ENCODE measurements around the gene RPGRIP1L. TPM values are rescaled to one million over a fixed set of nuclear protein-coding genes. Genes with fewer than 3 reads are reported as not detected.
A peak's percentile ranks its signal among the peaks of the same experiment; 100 is the strongest.
"Not testable (repeated sequence)": the region's sequence is repeated elsewhere in the genome, so short reads cannot be mapped to it uniquely, and the experiment has no call there.

Gene RPGRIP1L
- total RNA-seq, 5 donors from 2014 or later (not counting 1 experiment from before 2014, with no cell fraction given) = 3.7 to 5.6 (median 3.8) TPM

- no peaks in the 10 kb centered on the region for H3K27me3 Mint-ChIP-seq
- H3K27ac Mint-ChIP-seq = no peak overlapping the region
- Histone ChIP-seq H3K27ac (ENCODE audit: low read length) (no peak overlapping the region), H3K27me3 (replicated peaks in 1 of 2; ENCODE audit: control insufficient read depth in 2 of 2, extremely low read depth in 1 of 2, insufficient read depth in 2 of 2, low read length in 1 of 2) (no peaks in the 10 kb centered on the region), H3K4me1 (ENCODE audit: control insufficient read depth in 1 of 2, extremely low read depth in 1 of 2, insufficient read depth in 2 of 2, low read length in 2 of 2) (no peaks in the 10 kb centered on the region), H3K9me3 (no peaks in the 10 kb centered on the region), H3K36me3 (ENCODE audit: control insufficient read depth in 2 of 2, extremely low read depth in 1 of 2, insufficient read depth in 1 of 2, low read length in 1 of 2) (no peaks in the 10 kb centered on the region), H3K4me3 (ENCODE audit: control insufficient read depth in 1 of 2, extremely low read depth in 1 of 2, low read length in 1 of 2) (no peak overlapping the region)
- no peak for DNase-seq
- H3K9me3 Mint-ChIP-seq = peaks cover 0 to 8% (median 4%) of the 10 kb centered on the region in 3 donors
- H3K4me3 Mint-ChIP-seq = no peak overlapping the region
- WGBS (ENCODE audit: insufficient coverage) = 100% methylated on average over 1 of the region's 3 CpGs
- ChIA-PET POLR2A (no interaction called here), CTCF (no interaction called here)
- H3K4me1 Mint-ChIP-seq = no peaks in the 10 kb centered on the region
- peaks cover 35% of the 10 kb centered on the region for H3K36me3 Mint-ChIP-seq
- no peak for ATAC-seq (replicated peaks in 1 of 4)
These were observed 16.9 kb downstream of the RPGRIP1L start for GRCh38 chr16:53686710-53687109.

- ATAC-seq (replicated peaks in 1 of 4); POLR2A ChIA-PET; H3K9me3 ChIP-seq; H3K36me3 ChIP-seq (ENCODE audit: control insufficient read depth in 2 of 2, extremely low read depth in 1 of 2, insufficient read depth in 1 of 2, low read length in 1 of 2); H3K4me3 ChIP-seq (ENCODE audit: control insufficient read depth in 1 of 2, extremely low read depth in 1 of 2, low read length in 1 of 2); H3K27me3 Mint-ChIP-seq; H3K27ac Mint-ChIP-seq; H3K4me1 Mint-ChIP-seq; H3K4me1 ChIP-seq (ENCODE audit: control insufficient read depth in 1 of 2, extremely low read depth in 1 of 2, insufficient read depth in 2 of 2, low read length in 2 of 2); H3K9me3 Mint-ChIP-seq; DNase-seq; H3K27me3 ChIP-seq (replicated peaks in 1 of 2; ENCODE audit: control insufficient read depth in 2 of 2, extremely low read depth in 1 of 2, insufficient read depth in 2 of 2, low read length in 1 of 2); CTCF ChIA-PET; H3K27ac ChIP-seq (ENCODE audit: low read length): not testable (repeated sequence)
- no CpG with 5 or more reads among the region's 3 CpGs for WGBS (ENCODE audit: insufficient coverage)
- Mint-ChIP-seq H3K36me3 (peaks cover 40% of the 10 kb centered on the region), H3K4me3 (peak overlapping the region in 1 of 3 donors; percentile 31)
These were observed 18.3 kb downstream of the RPGRIP1L start for GRCh38 chr16:53685334-53685733.

- CTCF ChIA-PET = no interaction called here
- H3K4me1 Mint-ChIP-seq = no peaks in the 10 kb centered on the region
- Histone ChIP-seq H3K36me3 (ENCODE audit: control insufficient read depth in 2 of 2, extremely low read depth in 1 of 2, insufficient read depth in 1 of 2, low read length in 1 of 2) (no peaks in the 10 kb centered on the region), H3K27me3 (replicated peaks in 1 of 2; ENCODE audit: control insufficient read depth in 2 of 2, extremely low read depth in 1 of 2, insufficient read depth in 2 of 2, low read length in 1 of 2) (no peaks in the 10 kb centered on the region), H3K4me1 (ENCODE audit: control insufficient read depth in 1 of 2, extremely low read depth in 1 of 2, insufficient read depth in 2 of 2, low read length in 2 of 2) (no peaks in the 10 kb centered on the region), H3K9me3 (no peaks in the 10 kb centered on the region), H3K4me3 (ENCODE audit: control insufficient read depth in 1 of 2, extremely low read depth in 1 of 2, low read length in 1 of 2) (no peak overlapping the region), H3K27ac (ENCODE audit: low read length) (no peak overlapping the region)
- peaks cover 0 to 8% (median 4%) of the 10 kb centered on the region in 3 donors for H3K9me3 Mint-ChIP-seq
- no peak overlapping the region for H3K4me3 Mint-ChIP-seq
- DNase-seq = no peak
- no CpG with 5 or more reads among the region's 2 CpGs for WGBS (ENCODE audit: insufficient coverage)
- H3K27ac Mint-ChIP-seq = no peak overlapping the region
- ATAC-seq (replicated peaks in 1 of 4) = no peak
- POLR2A ChIA-PET = no interaction called here
- H3K27me3 Mint-ChIP-seq = no peaks in the 10 kb centered on the region
- H3K36me3 Mint-ChIP-seq = peaks cover 47% of the 10 kb centered on the region
These were observed 22.3 kb downstream of the RPGRIP1L start for GRCh38 chr16:53681354-53681753.

GRCh38 chr16:53680756-53681155 lies 22.9 kb downstream of the RPGRIP1L start:
- Histone ChIP-seq H3K27me3 (replicated peaks in 1 of 2; ENCODE audit: control insufficient read depth in 2 of 2, extremely low read depth in 1 of 2, insufficient read depth in 2 of 2, low read length in 1 of 2) (no peaks in the 10 kb centered on the region), H3K4me1 (ENCODE audit: control insufficient read depth in 1 of 2, extremely low read depth in 1 of 2, insufficient read depth in 2 of 2, low read length in 2 of 2) (no peaks in the 10 kb centered on the region), H3K27ac (ENCODE audit: low read length) (no peak overlapping the region), H3K9me3 (no peaks in the 10 kb centered on the region), H3K36me3 (ENCODE audit: control insufficient read depth in 2 of 2, extremely low read depth in 1 of 2, insufficient read depth in 1 of 2, low read length in 1 of 2) (no peaks in the 10 kb centered on the region), H3K4me3 (ENCODE audit: control insufficient read depth in 1 of 2, extremely low read depth in 1 of 2, low read length in 1 of 2) (no peak overlapping the region)
- ChIA-PET CTCF (no interaction called here), POLR2A (no interaction called here)
- no CpG with 5 or more reads among the region's 2 CpGs for WGBS (ENCODE audit: insufficient coverage)
- Mint-ChIP-seq H3K4me3 (no peak overlapping the region), H3K36me3 (peaks cover 44% of the 10 kb centered on the region), H3K27ac (no peak overlapping the region), H3K9me3 (peaks cover 0 to 8% (median 4%) of the 10 kb centered on the region in 3 donors), H3K4me1 (no peaks in the 10 kb centered on the region), H3K27me3 (no peaks in the 10 kb centered on the region)
- DNase-seq (no peak), ATAC-seq (replicated peaks in 1 of 4) (no peak)

- no peaks in the 10 kb centered on the region for H3K9me3 Mint-ChIP-seq
- POLR2A ChIA-PET = no interaction called here
These were observed 24.8 kb downstream of the RPGRIP1L start for GRCh38 chr16:53678756-53679343.

GRCh38 chr16:53678155-53678554 lies 25.5 kb downstream of the RPGRIP1L start:
- no peak for ATAC-seq (replicated peaks in 1 of 4)
- DNase-seq = no peak
- peaks cover 25% of the 10 kb centered on the region for H3K36me3 Mint-ChIP-seq
- ChIA-PET POLR2A (interaction anchor here in 1 of 2 donors (0.7 kb wide), 1 partner anchor 1690 kb away, joined by 3 read pairs; no protein-coding TSS in a partner anchor), CTCF (no interaction called here)
- Histone ChIP-seq H3K27ac (ENCODE audit: low read length) (no peak overlapping the region), H3K36me3 (ENCODE audit: control insufficient read depth in 2 of 2, extremely low read depth in 1 of 2, insufficient read depth in 1 of 2, low read length in 1 of 2) (no peaks in the 10 kb centered on the region), H3K4me3 (ENCODE audit: control insufficient read depth in 1 of 2, extremely low read depth in 1 of 2, low read length in 1 of 2) (no peak overlapping the region), H3K4me1 (ENCODE audit: control insufficient read depth in 1 of 2, extremely low read depth in 1 of 2, insufficient read depth in 2 of 2, low read length in 2 of 2) (no peaks in the 10 kb centered on the region), H3K9me3 (no peaks in the 10 kb centered on the region), H3K27me3 (replicated peaks in 1 of 2; ENCODE audit: control insufficient read depth in 2 of 2, extremely low read depth in 1 of 2, insufficient read depth in 2 of 2, low read length in 1 of 2) (no peaks in the 10 kb centered on the region)
- H3K4me1 Mint-ChIP-seq = no peaks in the 10 kb centered on the region
- no peaks in the 10 kb centered on the region for H3K9me3 Mint-ChIP-seq
- no peaks in the 10 kb centered on the region for H3K27me3 Mint-ChIP-seq
- H3K27ac Mint-ChIP-seq = no peak overlapping the region
- no peak overlapping the region for H3K4me3 Mint-ChIP-seq
- no CpG with 5 or more reads among the region's 1 CpG for WGBS (ENCODE audit: insufficient coverage)

More at GRCh38 chr16:53678756-53679343, 24.8 kb downstream of the RPGRIP1L start:
- Histone ChIP-seq H3K27ac (ENCODE audit: low read length) (no peak overlapping the region), H3K9me3 (no peaks in the 10 kb centered on the region), H3K4me3 (ENCODE audit: control insufficient read depth in 1 of 2, extremely low read depth in 1 of 2, low read length in 1 of 2) (no peak overlapping the region), H3K4me1 (ENCODE audit: control insufficient read depth in 1 of 2, extremely low read depth in 1 of 2, insufficient read depth in 2 of 2, low read length in 2 of 2) (no peaks in the 10 kb centered on the region), H3K36me3 (ENCODE audit: control insufficient read depth in 2 of 2, extremely low read depth in 1 of 2, insufficient read depth in 1 of 2, low read length in 1 of 2) (no peaks in the 10 kb centered on the region), H3K27me3 (replicated peaks in 1 of 2; ENCODE audit: control insufficient read depth in 2 of 2, extremely low read depth in 1 of 2, insufficient read depth in 2 of 2, low read length in 1 of 2) (no peaks in the 10 kb centered on the region)
- ATAC-seq (replicated peaks in 1 of 4) (no peak), DNase-seq (no peak)
- Mint-ChIP-seq H3K4me3 (no peak overlapping the region), H3K27ac (no peak overlapping the region), H3K27me3 (no peaks in the 10 kb centered on the region), H3K36me3 (peaks cover 32% of the 10 kb centered on the region), H3K4me1 (no peaks in the 10 kb centered on the region)
- CTCF ChIA-PET = no interaction called here

- ChIA-PET CTCF (no interaction called here), POLR2A (no interaction called here)
- no peaks in the 10 kb centered on the region for H3K4me1 ChIP-seq (ENCODE audit: control insufficient read depth in 1 of 2, extremely low read depth in 1 of 2, insufficient read depth in 2 of 2, low read length in 2 of 2)
- peaks cover 6% of the 10 kb centered on the region for H3K36me3 Mint-ChIP-seq
- no peak overlapping the region for H3K27ac ChIP-seq (ENCODE audit: low read length)
- no peak overlapping the region for H3K4me3 ChIP-seq (ENCODE audit: control insufficient read depth in 1 of 2, extremely low read depth in 1 of 2, low read length in 1 of 2)
- no peak for DNase-seq
- no CpG with 5 or more reads among the region's 4 CpGs for WGBS (ENCODE audit: insufficient coverage)
- H3K4me1 Mint-ChIP-seq = no peaks in the 10 kb centered on the region
- ATAC-seq (replicated peaks in 1 of 4) = no peak
- no peak overlapping the region for H3K4me3 Mint-ChIP-seq
- no peaks in the 10 kb centered on the region for H3K9me3 ChIP-seq
- H3K36me3 ChIP-seq (ENCODE audit: control insufficient read depth in 2 of 2, extremely low read depth in 1 of 2, insufficient read depth in 1 of 2, low read length in 1 of 2) = no peaks in the 10 kb centered on the region
- no peak overlapping the region for H3K27ac Mint-ChIP-seq
- no peaks in the 10 kb centered on the region for H3K27me3 ChIP-seq (replicated peaks in 1 of 2; ENCODE audit: control insufficient read depth in 2 of 2, extremely low read depth in 1 of 2, insufficient read depth in 2 of 2, low read length in 1 of 2)
- no peaks in the 10 kb centered on the region for H3K9me3 Mint-ChIP-seq
- no peaks in the 10 kb centered on the region for H3K27me3 Mint-ChIP-seq
These were observed 30.5 kb downstream of the RPGRIP1L start for GRCh38 chr16:53673189-53673588.
